ENCODE results near the gene HBM.

Gene HBM

GRCh38 chr16:178668-179015 is 12.9 kb downstream of the HBM start:
- Histone ChIP-seq H3K9ac (no peak overlapping the region), H3K36me3 (ENCODE audit: insufficient read depth) (no peaks in the 10 kb centered on the region), H4K20me1 (ENCODE audit: insufficient read depth) (no peaks in the 10 kb centered on the region), H3K79me2 (ENCODE audit: insufficient read depth, low read depth) (no peaks in the 10 kb centered on the region), H2AFZ (ENCODE audit: low read depth) (no peak overlapping the region), H3K27ac (no peak overlapping the region), H3K4me3 (IDR thresholded peaks at IDR 0.05; ENCODE audit: insufficient read depth, low read depth, low read length) (no peak overlapping the region), H3K4me2 (no peak overlapping the region), H3K4me1 (ENCODE audit: low read depth, poor library complexity, severe bottlenecking) (peaks cover 10% of the 10 kb centered on the region), H3K27me3 (ENCODE audit: insufficient read depth, low read depth) (peaks cover 45% of the 10 kb centered on the region)
- TF ChIP-seq CTCF (conservative IDR thresholded peaks at IDR 0.05; ENCODE audit: low read depth, low read length) = no peak

GRCh38 chr16:179211-180092 is 13.7 kb downstream of the HBM start:
- H3K4me3 ChIP-seq (IDR thresholded peaks at IDR 0.05; ENCODE audit: insufficient read depth, low read depth, low read length) = no peak overlapping the region
- H3K27ac ChIP-seq = no peak overlapping the region
- peaks cover 10% of the 10 kb centered on the region for H3K4me1 ChIP-seq (ENCODE audit: low read depth, poor library complexity, severe bottlenecking)
- H3K4me2 ChIP-seq = no peak overlapping the region
- no peaks in the 10 kb centered on the region for H3K79me2 ChIP-seq (ENCODE audit: insufficient read depth, low read depth)
- peaks cover 43% of the 10 kb centered on the region for H3K27me3 ChIP-seq (ENCODE audit: insufficient read depth, low read depth)
- no peak overlapping the region for H2AFZ ChIP-seq (ENCODE audit: low read depth)
- no peak for TF ChIP-seq CTCF (conservative IDR thresholded peaks at IDR 0.05; ENCODE audit: low read depth, low read length)
- H4K20me1 ChIP-seq (ENCODE audit: insufficient read depth) = no peaks in the 10 kb centered on the region
- H3K36me3 ChIP-seq (ENCODE audit: insufficient read depth) = no peaks in the 10 kb centered on the region
- no peak overlapping the region for H3K9ac ChIP-seq

- TF ChIP-seq CTCF (conservative IDR thresholded peaks at IDR 0.05; ENCODE audit: low read depth, low read length) = no peak
- H3K27ac ChIP-seq = no peak within 1 kb of the TSS
- H3K79me2 ChIP-seq (ENCODE audit: insufficient read depth, low read depth) = no peaks in the 10 kb centered on the region
- H3K4me1 ChIP-seq (ENCODE audit: low read depth, poor library complexity, severe bottlenecking) = peaks cover 10% of the 10 kb centered on the region
- peak within 1 kb of the TSS; percentile 97 for H3K4me2 ChIP-seq
- peak within 1 kb of the TSS; percentile 94 for H2AFZ ChIP-seq (ENCODE audit: low read depth)
- peak within 1 kb of the TSS; percentile 30; the same call in 1 of the 2 replicates for H3K9ac ChIP-seq
- peaks cover 36% of the 10 kb centered on the region for H3K27me3 ChIP-seq (ENCODE audit: insufficient read depth, low read depth)
- no peaks in the 10 kb centered on the region for H3K36me3 ChIP-seq (ENCODE audit: insufficient read depth)
- H3K4me3 ChIP-seq (IDR thresholded peaks at IDR 0.05; ENCODE audit: insufficient read depth, low read depth, low read length) = no peak within 1 kb of the TSS
- H4K20me1 ChIP-seq (ENCODE audit: insufficient read depth) = no peaks in the 10 kb centered on the region
These were observed 14.4 kb downstream of the HBM start, which contains the start of gene HBQ1 for GRCh38 chr16:180101-180675. Gene HBQ1, plus strand, starts transcription at chr16:180459. Its CDS starts 28 bp downstream, at chr16:180487.

GRCh38 chr16:180681-181564 is 15.1 kb downstream of the HBM start:
- H3K79me2 ChIP-seq (ENCODE audit: insufficient read depth, low read depth) = no peaks in the 10 kb centered on the region
- TF ChIP-seq CTCF (conservative IDR thresholded peaks at IDR 0.05; ENCODE audit: low read depth, low read length) = no peak
- peak overlapping the region; percentile 97 for H3K4me2 ChIP-seq
- H4K20me1 ChIP-seq (ENCODE audit: insufficient read depth) = no peaks in the 10 kb centered on the region
- H3K9ac ChIP-seq = peak overlapping the region; percentile 30; the same call in 1 of the 2 replicates
- H3K27ac ChIP-seq = no peak overlapping the region
- no peak overlapping the region for H3K4me3 ChIP-seq (IDR thresholded peaks at IDR 0.05; ENCODE audit: insufficient read depth, low read depth, low read length)
- peaks cover 31% of the 10 kb centered on the region for H3K27me3 ChIP-seq (ENCODE audit: insufficient read depth, low read depth)
- H2AFZ ChIP-seq (ENCODE audit: low read depth) = peak overlapping the region; percentile 94
- H3K36me3 ChIP-seq (ENCODE audit: insufficient read depth) = no peaks in the 10 kb centered on the region
- H3K4me1 ChIP-seq (ENCODE audit: low read depth, poor library complexity, severe bottlenecking) = peaks cover 10% of the 10 kb centered on the region
